HT1080 (cell line): ENCODE data around the gene TMEM92. TPM values are rescaled to one million over a fixed set of nuclear protein-coding genes. Genes with fewer than 3 reads are reported as not detected.

Experiments used
- DNase-seq: peaks from one replicate; pipeline ENCODE4 v3.0.0-alpha.2; 2015; ENCODE audit warnings: low read depth
- small RNA-seq: library from RNA; depleted of rRNA; stranded (forward); fragments of <200 nt; gene quantifications from one replicate; pipeline ENCODE3, GENCODE V24; 2014
- total RNA-seq: library from RNA; depleted of rRNA; stranded (reverse); fragments of >200 nt; shearing (Covaris generic); gene quantifications from 2 replicates; pipeline ENCODE4 v1.2.3, GENCODE V29; 2014; rRNA removed

Gene TMEM92
- total RNA-seq, 1 experiment from 2014 or later, result 2.5 TPM

GRCh38 chr17:50326831-50327364 lies 52.6 kb downstream of the TMEM92 start:
- DNase-seq, result no peak

- no peak for DNase-seq
Observed at GRCh38 chr17:50328363-50329325, 54.4 kb downstream of the TMEM92 start.

- DNase-seq, result no peak
Observed at GRCh38 chr17:50329716-50330115, 55.5 kb downstream of the TMEM92 start.

DNA sequence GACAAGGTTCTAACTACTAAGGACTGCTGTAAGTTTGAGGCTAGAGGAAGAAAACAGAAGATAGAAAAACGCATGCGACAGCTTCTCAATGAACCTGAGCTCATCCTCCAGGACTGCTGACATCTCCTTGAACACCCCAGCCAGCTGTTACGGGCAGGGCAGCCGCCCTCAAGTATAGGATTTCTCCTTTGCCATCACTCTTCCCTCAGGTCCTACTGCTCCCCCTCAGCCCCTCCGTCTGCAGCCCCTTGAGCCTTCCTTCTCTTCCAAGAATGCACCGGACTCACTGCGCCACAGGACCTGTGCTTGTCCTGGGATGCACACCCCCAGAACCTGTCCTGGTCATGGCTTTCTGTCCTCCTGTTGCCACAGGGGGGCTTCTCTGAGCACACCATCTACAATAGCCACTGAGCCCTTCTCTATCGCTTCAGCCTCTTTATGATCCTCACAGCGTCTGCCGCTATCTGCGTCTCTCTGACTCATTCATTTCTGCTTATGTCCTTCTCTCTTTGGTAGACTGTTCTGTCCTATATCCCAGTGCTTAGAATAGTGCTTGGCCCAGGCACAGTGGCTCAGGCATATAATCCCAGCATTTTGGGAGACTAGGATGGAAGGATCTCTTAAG lies 56.0 kb downstream of the TMEM92 start:
- DNase-seq, result no peak

Small RNAs within 50 kb of the gene (small RNA-seq; reads per million reads assigned to genes)
- gene SUMO2P7, result not detected

Other genes with a start within 250 kb of the TMEM92 start
- 680 and 729 TPM in 2 replicates for gene ITGA3, start 218.4 kb upstream of the TMEM92 start, total RNA-seq
- 3.3 and 3.9 TPM in 2 replicates for gene PDK2, start 179.1 kb upstream of the TMEM92 start, total RNA-seq
- gene SAMD14, start 144.3 kb upstream of the TMEM92 start, total RNA-seq, result 0.50 TPM in 1 of 2 replicates, not detected in the other
- gene PPP1R9B, start 123.8 kb upstream of the TMEM92 start, total RNA-seq, result 38.7 and 46.4 TPM in 2 replicates
- gene SGCA, start 108.5 kb upstream of the TMEM92 start, total RNA-seq, result not detected in 2 replicates
- 1.3 and 1.4 TPM in 2 replicates for gene COL1A1, start 72.8 kb upstream of the TMEM92 start, total RNA-seq
- 50.5 and 53.4 TPM in 2 replicates for gene XYLT2, start 71.7 kb downstream of the TMEM92 start, total RNA-seq
- 98.1 and 143 TPM in 2 replicates for gene MRPL27, start 98.7 kb downstream of the TMEM92 start, total RNA-seq
- gene EME1, start 98.8 kb downstream of the TMEM92 start, total RNA-seq, result 23.7 and 24.4 TPM in 2 replicates
- gene LRRC59, start 123.1 kb downstream of the TMEM92 start, total RNA-seq, result 235 and 290 TPM in 2 replicates
- 9.6 and 11.1 TPM in 2 replicates for gene ACSF2, start 151.8 kb downstream of the TMEM92 start, total RNA-seq
- gene CHAD, start 194.4 kb downstream of the TMEM92 start, total RNA-seq, result not detected in 2 replicates
- 28.8 and 30.4 TPM in 2 replicates for gene RSAD1, start 204.4 kb downstream of the TMEM92 start, total RNA-seq
- not detected in 2 replicates for gene MYCBPAP, start 234.0 kb downstream of the TMEM92 start, total RNA-seq